T-cell (primary cell): ENCODE measurements around the gene SYT9. TPM values are rescaled to one million over a fixed set of nuclear protein-coding genes. Genes with fewer than 3 reads are reported as not detected.

ENCODE experiments used
- ATAC-seq, 4 experiments: fragments of 200-7000 bp in 3 of 4; fragments of 150-1000 bp in 1 of 4; cut with Tn5 transposase; replicated peaks in 1 of 4; 1 replicate in 3 of 4; 2 replicates in 1 of 4; pipeline ENCODE4 v1.10.0; 2021; ENCODE audit warnings: moderate library complexity in 3 of 4, mild to moderate bottlenecking in 2 of 4, moderate number of reproducible peaks in 1 of 4
- CTCF ChIA-PET, 2 donors: fragments of 300-600 bp; sonication (Branson Sonifier 250); formaldehyde crosslinking; loops; one replicate each; lab custom pipeline; 2022; ENCODE audit warnings: antibody characterized with exemption in 2 of 2; lab: Charles Lee
- POLR2A ChIA-PET, 2 donors: fragments of 300-600 bp; sonication (Branson Sonifier 250); formaldehyde crosslinking; loops; one replicate each; lab custom pipeline; 2022; ENCODE audit warnings: antibody characterized with exemption in 2 of 2; lab: Charles Lee
- DNase-seq, 35 experiments: peaks; one replicate each; pipeline versions ENCODE4 v3.0.0 to v3.0.0-alpha.2; 2013 to 2023
- H3K27ac ChIP-seq: one replicate; pipeline ENCODE4 v1.5.1; 2013; ENCODE audit warnings: low read length
- H3K27me3 ChIP-seq, 2 experiments: replicated peaks in 1 of 2; 1 replicate in 1 of 2; 2 replicates in 1 of 2; pipeline versions ENCODE4 v1.6.1 to v1.7.0; 2013; ENCODE audit warnings: low read length in 1 of 2, mixed read lengths in 1 of 2; ENCODE audit not compliant: control insufficient read depth in 2 of 2, insufficient read depth in 2 of 2; ENCODE audit errors: extremely low read depth in 1 of 2
- H3K36me3 ChIP-seq, 2 donors: 1 replicate in 1 of 2; 2 replicates in 1 of 2; pipeline versions ENCODE4 v1.6.1 to v1.7.0; 2013; ENCODE audit warnings: low read length in 1 of 2; ENCODE audit not compliant: control insufficient read depth in 2 of 2, insufficient read depth in 1 of 2; ENCODE audit errors: extremely low read depth in 1 of 2
- H3K4me1 ChIP-seq, 2 experiments: 1 replicate in 1 of 2; 2 replicates in 1 of 2; pipeline versions ENCODE4 v1.6.1 to v1.7.0; 2013; ENCODE audit warnings: low read length in 2 of 2, mixed read lengths in 1 of 2; ENCODE audit not compliant: insufficient read depth in 2 of 2, control insufficient read depth in 1 of 2; ENCODE audit errors: extremely low read depth in 1 of 2
- H3K4me3 ChIP-seq, 2 donors: 1 replicate in 1 of 2; 2 replicates in 1 of 2; pipeline versions ENCODE4 v1.5.1 to v1.7.0; 2013; ENCODE audit warnings: mild to moderate bottlenecking in 2 of 2, low read length in 1 of 2, moderate library complexity in 1 of 2; ENCODE audit not compliant: control insufficient read depth in 1 of 2; ENCODE audit errors: extremely low read depth in 1 of 2
- H3K9me3 ChIP-seq: 2 replicates; pipeline ENCODE4 v1.7.0; 2013
- H3K27ac Mint-ChIP-seq, 2 donors: one replicate each; pipeline ENCODE4 v1.8.0; 2020 to 2021; ENCODE audit warnings: mild to moderate bottlenecking in 2 of 2, mixed read lengths in 2 of 2
- H3K27me3 Mint-ChIP-seq, 2 donors: one replicate each; pipeline ENCODE4 v1.8.0; 2021 to 2022; ENCODE audit warnings: mixed read lengths in 2 of 2
- H3K36me3 Mint-ChIP-seq: one replicate; pipeline ENCODE4 v1.8.0; 2021; ENCODE audit warnings: mixed read lengths
- H3K4me1 Mint-ChIP-seq, 3 donors: one replicate each; pipeline ENCODE4 v1.8.0; 2020 to 2022; ENCODE audit warnings: mixed read lengths in 3 of 3, mild to moderate bottlenecking in 1 of 3
- H3K4me3 Mint-ChIP-seq, 3 donors: one replicate each; pipeline ENCODE4 v1.8.0; 2020 to 2022; ENCODE audit warnings: mild to moderate bottlenecking in 3 of 3, mixed read lengths in 3 of 3, moderate library complexity in 3 of 3
- H3K9me3 Mint-ChIP-seq, 3 donors: one replicate each; pipeline ENCODE4 v1.8.0; 2020 to 2022; ENCODE audit warnings: mixed read lengths in 3 of 3
- WGBS: methylation state at CpG from one replicate; pipeline ENCODE4 v1.1.5; 2013; ENCODE audit warnings: missing lambda C conversion rate; ENCODE audit not compliant: insufficient coverage; 5-methylcytosine and 5-hydroxymethylcytosine counted together
- total RNA-seq, 35 experiments: library from RNA in 6 of 35; stranded (reverse) in 6 of 35; fragments of 120-200 nt in 1 of 35; gene quantifications; one replicate each; pipeline versions ENCODE4 v1.2.1 to v1.2.4 and lab custom pipeline; 2013 to 2026

Gene SYT9
- total RNA-seq, 5 donors from 2014 or later (not counting 1 experiment from before 2014, with no cell fraction given) = not detected

GRCh38 chr11:7421136-7421535 lies 169.4 kb downstream of the SYT9 start:
- DNase-seq = no peak
- H3K4me1 ChIP-seq = peaks cover 5 to 6% of the 10 kb centered on the region in 2 experiments
- H3K27me3 ChIP-seq = no peaks in the 10 kb centered on the region
- no peaks in the 10 kb centered on the region for H3K36me3 ChIP-seq
- no peak for ATAC-seq
- no peak overlapping the region for H3K27ac ChIP-seq
- WGBS = no CpG with 5 or more reads among the region's 1 CpG
- H3K4me1 Mint-ChIP-seq = peaks cover 18 to 20% (median 19%) of the 10 kb centered on the region in 3 donors
- no peaks in the 10 kb centered on the region for H3K9me3 ChIP-seq
- H3K4me3 Mint-ChIP-seq = no peak overlapping the region
- ChIA-PET POLR2A (no interaction called here), CTCF (no interaction called here)
- H3K27me3 Mint-ChIP-seq = peaks cover 0 to 7% of the 10 kb centered on the region in 2 donors
- H3K27ac Mint-ChIP-seq = no peak overlapping the region
- no peak overlapping the region for H3K4me3 ChIP-seq
- H3K36me3 Mint-ChIP-seq = no peaks in the 10 kb centered on the region
- H3K9me3 Mint-ChIP-seq = no peaks in the 10 kb centered on the region

GRCh38 chr11:7422544-7423331 lies 171.0 kb downstream of the SYT9 start:
- H3K4me3 ChIP-seq = no peak overlapping the region
- H3K27ac ChIP-seq = no peak overlapping the region
- Mint-ChIP-seq H3K27me3 (peaks cover 2 to 3% of the 10 kb centered on the region in 2 donors), H3K36me3 (no peaks in the 10 kb centered on the region), H3K4me3 (peak overlapping the region in 1 of 3 donors; percentile 44), H3K4me1 (peaks cover 18 to 20% (median 19%) of the 10 kb centered on the region in 3 donors), H3K27ac (peak overlapping the region in 1 of 2 donors; percentile 47), H3K9me3 (no peaks in the 10 kb centered on the region)
- H3K36me3 ChIP-seq = no peaks in the 10 kb centered on the region
- DNase-seq (no peak), ATAC-seq (peak in 3 of 4 experiments; percentile 49 to 71 (median 60))
- 71% methylated on average over 1 of the region's 5 CpGs for WGBS
- POLR2A ChIA-PET = no interaction called here
- no peaks in the 10 kb centered on the region for H3K27me3 ChIP-seq
- CTCF ChIA-PET = no interaction called here
- H3K4me1 ChIP-seq = peaks cover 5 to 6% of the 10 kb centered on the region in 2 experiments
- no peaks in the 10 kb centered on the region for H3K9me3 ChIP-seq

- CTCF ChIA-PET = interaction anchor here in 1 of 2 donors (0.5 kb wide), 1 partner anchor 681 kb away, joined by 6 read pairs; no protein-coding TSS in a partner anchor
- POLR2A ChIA-PET = no interaction called here
Observed at GRCh38 chr11:7423946-7424345, 172.2 kb downstream of the SYT9 start.

GRCh38 chr11:7427733-7428132 lies 176.0 kb downstream of the SYT9 start:
- peaks cover 3 to 5% of the 10 kb centered on the region in 2 donors for H3K27me3 Mint-ChIP-seq
- CTCF ChIA-PET = no interaction called here

More at GRCh38 chr11:7423946-7424345, 172.2 kb downstream of the SYT9 start:
- Mint-ChIP-seq H3K4me3 (no peak overlapping the region), H3K27ac (no peak overlapping the region), H3K27me3 (peaks cover 3 to 5% of the 10 kb centered on the region in 2 donors), H3K36me3 (no peaks in the 10 kb centered on the region), H3K4me1 (peaks cover 18 to 20% (median 19%) of the 10 kb centered on the region in 3 donors), H3K9me3 (no peaks in the 10 kb centered on the region)
- Histone ChIP-seq H3K36me3 (no peaks in the 10 kb centered on the region), H3K4me1 (peaks cover 5 to 6% of the 10 kb centered on the region in 2 experiments), H3K27ac (no peak overlapping the region), H3K4me3 (no peak overlapping the region), H3K9me3 (no peaks in the 10 kb centered on the region), H3K27me3 (no peaks in the 10 kb centered on the region)
- WGBS = 86% methylated on average over 3 of the region's 3 CpGs
- ATAC-seq = no peak
- no peak for DNase-seq

GRCh38 chr11:7428196-7428595 lies 176.5 kb downstream of the SYT9 start:
- peaks cover 2 to 6% (median 6%) of the 10 kb centered on the region in 3 donors for H3K4me1 Mint-ChIP-seq
- POLR2A ChIA-PET = no interaction called here
- H3K9me3 Mint-ChIP-seq = peaks cover 0 to 3% (median 0%) of the 10 kb centered on the region in 3 donors
- no CpG with 5 or more reads among the region's 2 CpGs for WGBS
- Histone ChIP-seq H3K36me3 (no peaks in the 10 kb centered on the region), H3K27ac (no peak overlapping the region), H3K27me3 (peaks cover 0 to 4% of the 10 kb centered on the region in 2 experiments), H3K9me3 (no peaks in the 10 kb centered on the region), H3K4me3 (no peak overlapping the region), H3K4me1 (peaks cover 1 to 2% of the 10 kb centered on the region in 2 experiments)
- H3K36me3 Mint-ChIP-seq = no peaks in the 10 kb centered on the region
- ATAC-seq (no peak), DNase-seq (no peak)
- no peak overlapping the region for H3K4me3 Mint-ChIP-seq
- CTCF ChIA-PET = no interaction called here
- H3K27me3 Mint-ChIP-seq = peaks cover 3 to 5% of the 10 kb centered on the region in 2 donors
- H3K27ac Mint-ChIP-seq = no peak overlapping the region

More at GRCh38 chr11:7427733-7428132, 176.0 kb downstream of the SYT9 start:
- Mint-ChIP-seq H3K9me3 (peaks cover 0 to 3% (median 0%) of the 10 kb centered on the region in 3 donors), H3K36me3 (no peaks in the 10 kb centered on the region), H3K4me3 (no peak overlapping the region), H3K4me1 (peaks cover 7 to 10% (median 10%) of the 10 kb centered on the region in 3 donors), H3K27ac (no peak overlapping the region)
- ATAC-seq (no peak), DNase-seq (no peak)
- POLR2A ChIA-PET = no interaction called here
- Histone ChIP-seq H3K9me3 (no peaks in the 10 kb centered on the region), H3K4me1 (peaks cover 5 to 6% of the 10 kb centered on the region in 2 experiments), H3K36me3 (no peaks in the 10 kb centered on the region), H3K4me3 (no peak overlapping the region), H3K27me3 (peaks cover 0 to 4% of the 10 kb centered on the region in 2 experiments), H3K27ac (no peak overlapping the region)
- 100% methylated on average over 1 of the region's 3 CpGs for whole genome bisulfite sequencing

- no peaks in the 10 kb centered on the region for H3K36me3 Mint-ChIP-seq
- H3K4me3 ChIP-seq = no peak overlapping the region
- H3K4me1 ChIP-seq = no peaks in the 10 kb centered on the region
- H3K27me3 Mint-ChIP-seq = peaks cover 3 to 5% of the 10 kb centered on the region in 2 donors
- no peaks in the 10 kb centered on the region for H3K9me3 ChIP-seq
- peaks cover 0 to 1% (median under 1%) of the 10 kb centered on the region in 3 donors for H3K4me1 Mint-ChIP-seq
- peaks cover 0 to 4% of the 10 kb centered on the region in 2 experiments for H3K27me3 ChIP-seq
- CTCF ChIA-PET = interaction anchor here in 1 of 2 donors (1.3 kb wide), 1 partner anchor 11 kb away, joined by 6 read pairs; no protein-coding TSS in a partner anchor
- no peak for ATAC-seq
- H3K27ac ChIP-seq = no peak overlapping the region
- no peak overlapping the region for H3K4me3 Mint-ChIP-seq
- DNase-seq = no peak
- POLR2A ChIA-PET = no interaction called here
- no peak overlapping the region for H3K27ac Mint-ChIP-seq
- no peaks in the 10 kb centered on the region for H3K36me3 ChIP-seq
- peaks cover 0 to 3% (median 0%) of the 10 kb centered on the region in 3 donors for H3K9me3 Mint-ChIP-seq
- WGBS = 100% methylated on average over 1 of the region's 2 CpGs
Observed at GRCh38 chr11:7430496-7430895, 178.8 kb downstream of the SYT9 start.
